ENCODE measurements around the gene SUMO2.
"Not testable (repeated sequence)": the region's sequence is repeated elsewhere in the genome, so short reads cannot be mapped to it uniquely, and the experiment has no call there.

The SUMO2 gene

DNA sequence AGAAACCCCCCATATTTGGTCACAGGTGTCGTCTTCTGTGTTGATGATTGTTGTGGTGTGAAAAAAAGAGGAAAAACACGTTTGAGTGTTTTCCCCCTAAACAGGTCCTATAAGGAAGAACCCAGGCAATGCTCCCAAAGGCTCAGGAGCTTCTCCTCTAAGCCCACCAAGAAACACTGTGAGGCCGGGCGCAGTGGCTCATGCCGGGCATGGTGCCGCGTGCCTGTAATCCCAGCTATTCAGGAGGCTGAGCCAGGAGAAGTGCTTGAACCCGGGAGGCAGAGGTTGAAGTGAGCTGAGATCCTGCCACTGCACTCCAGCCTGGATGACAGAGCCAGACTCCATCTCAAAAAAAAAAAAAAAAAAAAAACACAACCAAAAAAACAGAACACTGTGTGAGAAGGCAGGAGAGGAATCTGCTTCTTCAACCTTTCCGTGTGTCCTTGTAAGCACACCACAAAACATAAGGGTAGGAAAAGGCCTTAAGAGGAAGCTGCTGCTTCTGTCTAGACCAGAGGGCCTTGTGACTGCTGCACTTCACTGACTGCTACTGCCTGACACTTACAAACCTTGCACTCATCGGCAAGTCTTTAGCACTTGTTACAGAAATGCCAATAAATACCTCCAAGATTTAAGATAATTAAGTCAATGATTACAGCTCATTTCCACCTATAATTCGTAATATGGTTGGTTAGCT lies 37.8 kb downstream of the SUMO2 start:
- DNase-seq (ENCODE audit: low spot score) = no peak

DNA sequence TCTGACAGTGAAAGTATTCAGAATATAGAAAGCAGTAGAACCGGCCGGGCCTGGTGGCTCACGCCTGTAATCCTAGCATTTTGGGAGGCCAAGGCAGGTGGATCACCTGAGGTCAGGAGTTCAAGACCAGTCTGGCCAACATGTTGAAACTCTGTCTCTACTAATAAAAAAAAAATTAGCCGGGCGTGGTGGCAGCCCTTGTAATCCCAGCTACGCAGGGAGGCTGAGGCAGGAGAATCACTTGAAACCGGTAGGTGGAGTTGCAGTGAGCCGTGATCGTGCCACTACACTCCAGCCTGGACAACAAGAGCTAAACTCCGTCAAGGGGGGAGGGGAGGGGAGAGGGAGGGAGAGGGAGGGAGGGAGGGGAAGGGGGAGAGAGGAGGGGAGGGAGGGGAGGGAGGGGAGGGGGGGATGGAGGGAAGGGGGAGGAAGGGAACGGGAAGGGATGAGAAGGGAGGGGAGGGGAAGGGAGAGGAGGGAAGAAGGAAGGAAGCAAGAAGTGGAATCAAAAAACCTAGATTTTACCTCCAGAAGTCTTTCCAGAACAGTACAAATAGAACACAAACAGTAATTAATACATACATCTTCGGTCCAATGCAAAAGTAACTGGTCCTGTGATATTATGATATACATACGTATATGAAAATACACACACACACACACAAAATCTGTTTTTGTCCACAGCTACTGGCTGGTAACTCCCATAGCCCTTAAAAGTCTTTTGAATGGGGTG lies 40.4 kb downstream of the SUMO2 start:
- no peak for DNase-seq (ENCODE audit: low spot score)

DNA sequence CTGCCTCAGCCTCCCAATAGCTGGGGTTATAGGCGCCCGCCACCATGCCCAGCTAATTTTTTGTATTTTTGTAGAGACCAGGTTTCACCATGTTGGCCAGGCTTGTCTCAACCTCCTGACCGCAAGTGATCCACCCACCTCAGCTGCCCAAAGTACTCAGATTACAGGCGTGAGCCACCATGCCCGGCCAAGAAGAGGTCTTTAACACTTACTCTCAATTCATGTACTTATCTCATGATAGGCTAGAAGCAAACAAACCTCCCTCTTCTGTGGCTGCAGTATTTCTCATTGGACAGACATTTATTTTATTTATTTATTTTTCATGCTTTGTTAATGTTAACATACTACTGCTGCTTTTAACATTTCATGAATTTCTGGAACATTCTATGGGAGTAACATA lies 44.2 kb downstream of the SUMO2 start:
- DNase-seq (ENCODE audit: low spot score) = no peak

DNA sequence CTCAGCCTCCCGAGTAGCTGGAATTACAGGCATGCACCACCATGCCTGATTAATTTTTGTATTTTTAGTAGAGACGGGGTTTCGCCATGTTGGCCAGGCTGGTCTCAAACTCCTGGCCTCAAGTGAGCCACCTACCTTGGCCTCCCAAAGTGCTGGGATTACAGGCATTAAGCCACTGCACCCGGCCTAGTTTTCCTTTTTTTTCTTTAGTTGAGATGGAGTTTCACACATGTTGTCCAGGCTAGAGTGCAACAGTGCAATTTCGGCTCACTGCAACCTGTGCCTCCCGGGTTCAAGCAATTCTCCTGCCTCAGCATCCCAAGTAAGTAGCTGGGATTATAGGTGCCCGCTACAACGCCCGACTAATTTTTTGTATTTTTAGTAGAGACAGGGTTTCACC lies 45.0 kb downstream of the SUMO2 start:
- not testable (repeated sequence) for DNase-seq (ENCODE audit: low spot score)

DNA sequence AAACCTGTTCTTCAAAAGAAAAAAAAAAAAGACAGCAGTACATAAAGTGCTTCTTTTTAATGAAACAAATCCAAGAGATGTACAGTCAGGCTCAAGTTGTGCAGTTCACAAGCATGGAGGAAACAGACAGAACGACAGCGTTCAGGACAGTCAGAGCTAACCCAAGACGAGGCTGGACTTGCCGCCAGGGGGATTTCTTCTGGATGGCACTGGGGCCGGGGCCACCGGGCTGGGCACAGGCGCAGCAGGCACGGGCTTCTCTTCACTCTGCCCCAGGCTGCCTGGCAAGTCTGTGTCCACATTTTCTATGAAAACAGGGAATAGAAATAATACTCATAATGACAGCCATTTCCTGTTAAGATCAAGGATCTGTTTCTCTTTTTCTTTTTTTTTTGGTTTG lies 46.8 kb downstream of the SUMO2 start:
- no peak for DNase-seq (ENCODE audit: low spot score)

DNA sequence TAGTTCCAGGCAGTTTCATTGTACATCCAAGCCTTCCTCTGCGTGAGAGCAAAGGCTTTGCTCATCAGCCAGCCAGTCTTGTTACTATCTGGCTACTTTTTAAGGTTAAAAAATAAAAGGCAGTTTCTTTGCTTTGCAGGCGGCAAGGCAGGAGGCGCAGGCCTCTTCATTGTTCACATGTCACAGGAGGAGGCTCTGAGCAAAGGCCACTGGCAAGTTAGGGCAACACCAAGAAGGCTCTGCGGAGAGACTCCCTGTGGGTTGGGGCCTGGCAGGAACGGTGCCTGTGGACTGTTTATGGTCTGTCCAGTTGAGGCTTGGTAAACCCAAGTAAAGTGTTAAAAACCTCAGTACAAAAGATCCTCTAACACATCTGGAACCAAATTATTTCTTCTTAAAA lies 47.3 kb downstream of the SUMO2 start:
- no peak for DNase-seq (ENCODE audit: low spot score)

DNA sequence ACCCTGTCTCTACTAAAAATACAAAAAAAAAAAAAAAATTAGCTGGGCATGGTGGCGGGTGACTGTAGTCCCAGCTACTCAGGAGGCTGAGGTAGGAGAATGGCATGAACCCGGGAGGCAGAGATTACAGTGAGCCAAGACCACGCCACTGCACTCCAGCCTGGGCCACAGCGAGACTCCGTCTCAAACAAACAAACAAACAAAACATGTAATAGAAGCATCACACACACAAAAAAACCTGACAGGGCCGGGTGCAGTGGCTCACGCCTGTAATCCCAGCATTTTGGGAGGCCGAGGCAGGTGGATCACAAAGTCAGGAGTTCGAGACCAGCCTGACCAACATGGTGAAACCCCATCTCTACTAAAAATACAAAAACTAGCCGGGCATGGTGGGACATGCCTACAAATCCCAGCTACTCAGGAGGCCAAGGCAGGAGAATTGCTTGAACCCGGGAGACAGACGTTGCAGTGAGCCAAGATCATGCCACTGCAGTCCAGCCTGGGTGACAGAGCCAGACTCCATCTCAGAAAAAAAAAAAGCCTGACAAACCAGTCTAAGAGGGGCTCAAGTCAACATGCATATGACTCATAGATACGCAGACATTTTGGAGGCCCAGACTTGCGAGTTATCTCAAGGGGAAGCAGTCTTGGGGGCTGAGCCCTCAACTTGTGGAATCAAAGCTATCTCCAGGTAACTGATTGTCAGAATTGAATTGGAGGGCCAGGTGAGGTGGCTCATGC lies 49.0 kb downstream of the SUMO2 start:
- not testable (repeated sequence) for DNase-seq (ENCODE audit: low spot score)

DNA sequence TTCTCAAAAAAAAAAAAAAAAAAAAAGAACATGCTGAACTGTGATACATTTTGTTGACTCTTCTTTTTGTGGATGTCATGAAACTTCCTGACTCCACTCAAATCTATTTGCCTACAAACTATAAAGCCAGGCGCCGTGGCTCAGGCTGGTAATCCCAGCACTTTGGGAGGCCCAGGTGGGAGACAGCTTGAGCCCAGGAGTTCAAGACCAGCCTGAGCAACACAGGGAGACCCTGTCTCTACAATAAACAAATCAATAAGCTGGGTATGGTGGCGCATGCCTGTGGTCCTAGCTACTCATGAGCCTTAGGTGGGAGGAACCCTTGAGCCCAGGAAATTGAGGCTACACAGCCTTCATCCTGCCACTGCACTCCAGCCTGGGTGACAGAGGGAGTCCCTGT lies 49.8 kb downstream of the SUMO2 start:
- no peak for DNase-seq (ENCODE audit: low spot score)

DNA sequence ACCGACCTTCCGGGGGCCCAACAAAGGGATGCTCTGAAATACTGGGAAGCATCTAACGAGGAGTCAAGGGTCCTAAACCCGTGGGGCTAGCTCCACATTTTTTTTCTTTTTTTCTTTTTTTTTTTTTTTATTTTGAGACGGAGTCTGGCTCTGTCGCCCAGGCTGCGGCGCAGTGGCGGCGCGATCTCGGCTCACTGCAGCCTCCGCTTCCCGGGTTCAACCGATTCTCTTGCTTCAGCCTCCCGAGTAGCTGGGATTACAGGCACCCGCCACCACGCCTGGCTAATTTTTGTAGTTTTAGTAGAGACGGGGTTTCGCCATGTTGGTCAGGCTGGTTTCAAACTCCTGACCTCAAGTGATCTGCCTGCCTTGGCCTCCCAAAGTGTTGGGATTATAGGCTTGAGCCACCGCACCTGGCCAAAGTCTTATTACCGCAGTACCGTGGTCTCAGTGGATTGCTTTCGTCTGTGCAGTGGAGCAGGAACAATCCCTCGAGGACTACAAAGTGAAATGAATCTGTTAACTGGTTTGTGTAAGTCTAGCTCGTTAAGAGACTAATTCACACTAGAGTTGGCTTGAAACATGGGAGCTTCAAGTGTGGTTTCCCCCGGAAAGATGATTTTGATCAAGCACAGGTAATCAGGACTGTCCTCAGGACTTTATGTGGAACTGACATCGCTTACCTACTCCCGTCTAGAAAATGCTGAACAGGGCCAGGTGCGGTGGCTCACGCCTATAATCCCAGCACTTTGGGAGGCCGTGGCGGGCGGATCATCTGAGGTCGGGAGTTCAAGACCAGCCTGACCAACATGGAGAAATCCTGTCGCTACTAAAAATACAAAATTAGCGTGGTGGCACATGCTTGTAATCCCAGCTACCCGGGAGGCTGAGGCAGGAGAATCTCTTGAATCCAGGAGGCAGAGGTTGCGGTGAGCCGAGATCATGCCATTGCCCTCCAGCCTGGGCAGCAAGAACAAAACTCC lies 50.5 kb downstream of the SUMO2 start:
- not testable (repeated sequence) for DNase-seq (ENCODE audit: low spot score)

DNA sequence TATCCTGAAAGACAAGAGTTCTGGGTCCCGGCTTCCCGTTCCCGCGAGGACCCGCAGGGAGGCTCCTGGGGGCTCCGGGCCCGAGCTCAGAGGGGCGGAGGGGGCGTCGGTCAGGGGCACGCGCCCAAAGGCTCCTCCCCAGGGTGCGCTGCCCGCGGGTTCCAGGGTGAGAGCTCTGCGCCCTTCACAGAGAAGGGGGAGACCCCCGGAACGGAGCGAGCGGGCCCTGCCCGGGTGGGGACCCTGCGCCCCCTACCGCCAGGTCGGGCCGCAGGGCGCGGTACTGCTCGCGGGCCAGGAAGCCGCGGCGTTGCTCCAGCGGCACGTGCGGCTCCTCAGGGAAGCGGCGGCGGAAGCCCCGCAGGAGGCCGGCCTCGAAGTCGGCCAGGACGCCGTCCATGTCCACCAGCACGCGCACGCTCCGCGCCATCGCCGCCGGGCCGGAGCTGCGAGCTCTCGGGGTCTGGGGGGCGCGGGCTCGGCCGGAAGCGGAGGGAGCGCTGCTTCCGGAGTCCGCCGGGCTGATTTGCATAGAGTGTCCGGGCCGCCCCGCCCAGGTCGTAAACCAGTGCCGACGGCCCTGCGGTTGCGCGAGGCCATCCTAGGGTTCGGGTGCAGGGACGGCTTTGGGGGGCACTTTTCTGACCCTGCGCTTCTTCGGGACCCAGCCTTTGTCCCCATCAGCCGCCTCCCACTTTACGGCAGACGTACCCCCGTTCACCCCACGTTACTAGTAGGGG lies 51.3 kb downstream of the SUMO2 start, which contains the start of gene NT5C:
Gene NT5C, minus strand, starts transcription at position 465 of the 740 bp plus-strand sequence. Its CDS starts 35 bp downstream, at position 430.
- DNase-seq (ENCODE audit: low spot score) = peak; percentile 53

DNA sequence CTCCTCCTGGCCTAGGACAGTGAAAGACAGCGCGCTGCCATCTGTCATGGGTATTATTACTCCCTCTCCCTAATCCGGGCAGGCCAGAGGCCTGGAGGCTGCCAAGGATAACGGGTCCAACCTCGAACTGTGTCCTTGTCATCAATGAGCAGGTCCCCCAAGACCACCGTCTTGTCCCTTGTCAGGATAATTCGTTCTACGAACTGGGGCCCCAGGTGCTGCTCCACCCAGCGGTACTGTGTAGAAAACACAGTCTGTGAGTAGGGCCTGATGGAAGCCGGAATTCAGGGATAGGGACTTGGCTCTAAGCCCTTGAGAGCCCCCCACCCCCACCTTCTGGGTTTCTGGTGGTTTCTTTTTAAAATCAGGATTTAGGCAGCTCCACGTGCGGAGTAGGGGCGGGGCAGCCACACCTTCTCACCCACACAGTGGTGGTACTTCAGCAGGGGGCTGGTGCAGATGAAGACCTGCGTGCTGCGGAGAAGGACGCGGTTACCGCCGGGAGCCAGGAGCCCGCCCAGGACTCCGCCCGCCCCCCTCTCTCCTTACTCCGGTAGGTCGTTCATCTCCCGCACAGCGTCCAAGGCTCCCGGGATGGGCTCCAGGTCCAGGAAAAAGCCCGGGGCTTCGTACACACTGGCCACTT lies 52.0 kb downstream of the SUMO2 start:
- DNase-seq (ENCODE audit: low spot score) = peak; percentile 52

DNA sequence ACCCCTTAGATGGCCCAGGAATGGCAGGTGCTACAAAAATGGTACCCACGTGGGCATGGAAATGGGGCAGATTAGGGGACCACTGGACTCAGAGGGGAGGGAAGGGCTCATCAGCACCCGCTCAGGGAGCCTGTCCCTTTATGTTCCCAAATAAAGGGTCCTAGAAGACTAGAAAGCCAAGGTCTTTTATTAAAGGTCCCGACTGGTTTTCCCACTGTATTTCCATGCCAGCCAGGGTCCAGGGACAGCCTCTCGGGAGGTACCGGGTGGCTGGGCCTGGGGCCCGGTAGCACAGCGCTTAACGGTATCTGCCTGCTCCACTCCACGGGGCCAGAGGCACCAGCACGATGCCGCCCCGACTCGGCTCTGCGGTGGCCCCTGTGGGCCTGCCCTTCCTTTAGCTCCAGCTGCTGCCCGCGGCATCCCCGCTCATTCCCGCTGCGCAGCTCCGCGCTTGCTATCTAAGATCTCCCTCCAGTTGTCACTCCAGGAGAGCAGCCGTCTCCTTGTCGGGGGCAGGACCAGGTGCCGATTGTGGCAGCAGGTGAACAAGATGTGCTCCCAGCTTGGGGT lies 52.6 kb downstream of the SUMO2 start:
- no peak for DNase-seq (ENCODE audit: low spot score)

DNA sequence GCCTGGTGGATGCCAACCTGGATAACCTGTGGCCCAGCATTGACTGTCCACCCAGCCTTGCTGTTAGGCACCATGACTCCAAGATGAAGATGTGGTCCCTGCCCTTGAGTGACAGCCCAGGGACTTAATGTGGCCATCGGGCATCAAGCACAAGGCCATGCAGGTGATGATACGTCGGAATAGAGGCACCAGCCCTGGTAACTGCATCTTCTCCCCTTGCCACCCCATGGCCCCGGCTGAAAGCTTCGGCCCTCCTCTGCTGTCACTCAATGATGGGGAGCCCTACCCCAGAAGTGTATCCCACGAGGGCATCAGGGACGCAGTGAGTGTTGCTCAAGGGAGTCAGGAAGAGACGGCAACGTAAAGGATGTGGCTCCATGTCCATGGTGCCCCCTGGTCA lies 53.2 kb downstream of the SUMO2 start:
- DNase-seq (ENCODE audit: low spot score) = no peak

DNA sequence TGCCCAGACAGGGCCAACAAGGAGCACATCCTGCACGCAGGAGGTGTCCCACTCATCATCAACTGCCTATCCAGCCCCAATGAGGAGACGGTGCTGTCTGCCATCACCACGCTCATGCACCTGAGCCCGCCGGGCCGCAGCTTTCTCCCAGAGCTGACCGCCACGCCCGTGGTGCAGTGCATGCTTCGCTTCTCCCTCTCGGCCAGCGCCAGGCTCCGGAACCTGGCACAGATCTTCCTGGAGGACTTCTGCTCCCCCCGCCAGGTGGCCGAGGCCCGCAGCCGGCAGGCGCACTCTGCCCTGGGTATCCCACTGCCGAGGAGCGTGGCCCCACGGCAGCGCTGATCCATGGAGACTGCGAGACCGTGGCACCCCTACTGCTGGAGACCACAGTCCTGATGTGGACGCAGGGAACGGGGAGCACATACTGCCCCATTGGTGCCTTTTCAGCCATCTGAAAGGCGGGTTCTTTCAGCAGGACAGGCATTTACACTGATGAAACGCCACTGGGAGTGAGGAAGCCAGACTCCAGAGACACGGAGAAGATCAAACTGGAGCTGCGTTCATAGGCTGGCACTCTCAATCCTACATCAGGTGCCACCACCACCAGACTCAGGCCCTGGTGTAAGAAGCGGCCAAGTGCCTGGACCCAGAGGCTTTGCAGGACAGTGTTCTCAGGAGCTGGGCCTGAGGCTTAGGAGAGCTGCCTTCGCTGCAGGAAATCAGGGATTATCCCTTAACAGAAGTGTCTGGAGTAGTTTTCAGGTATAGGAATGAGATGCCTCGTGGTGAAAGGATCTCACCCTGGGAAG lies 53.9 kb downstream of the SUMO2 start:
- DNase-seq (ENCODE audit: low spot score) = no peak

DNA sequence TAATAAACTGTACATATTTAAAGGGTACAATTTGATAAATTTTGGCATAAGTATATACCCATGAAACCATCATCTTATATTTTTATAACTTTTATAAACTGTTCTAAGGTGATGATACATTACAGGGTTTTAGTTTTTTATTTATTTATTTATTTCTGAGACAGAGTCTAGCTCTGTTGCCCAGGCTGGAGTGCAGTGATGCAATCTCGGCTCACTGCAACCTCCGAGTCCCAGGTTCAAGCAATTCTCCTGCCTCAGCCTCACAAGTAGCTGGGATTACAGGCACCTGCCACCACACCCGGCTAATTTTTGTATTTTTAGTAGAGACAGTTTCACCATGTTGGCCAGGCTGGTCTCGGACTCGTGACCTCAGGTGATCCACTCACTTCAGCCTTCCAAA lies 54.8 kb downstream of the SUMO2 start:
- not testable (repeated sequence) for DNase-seq (ENCODE audit: low spot score)

DNA sequence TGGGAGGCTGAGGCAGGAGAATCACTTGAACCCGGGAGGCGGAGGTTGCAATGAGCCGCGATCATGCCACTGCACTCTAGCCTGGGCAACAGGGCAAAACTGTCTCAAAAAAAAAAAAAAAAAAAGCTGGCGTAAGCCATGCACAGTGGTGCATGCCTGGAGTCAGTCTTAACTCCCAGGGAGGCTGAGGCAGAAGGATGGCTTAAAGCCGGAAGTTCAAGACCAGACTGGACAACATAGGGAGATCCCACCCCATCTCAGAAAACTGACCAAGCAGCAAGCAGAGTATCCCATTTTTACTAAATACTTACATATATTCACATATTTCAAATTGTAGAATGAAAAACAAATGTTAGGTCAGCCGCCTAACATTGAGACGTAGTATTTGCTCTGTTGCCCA lies 55.8 kb downstream of the SUMO2 start:
- no peak for DNase-seq (ENCODE audit: low spot score)

DNA sequence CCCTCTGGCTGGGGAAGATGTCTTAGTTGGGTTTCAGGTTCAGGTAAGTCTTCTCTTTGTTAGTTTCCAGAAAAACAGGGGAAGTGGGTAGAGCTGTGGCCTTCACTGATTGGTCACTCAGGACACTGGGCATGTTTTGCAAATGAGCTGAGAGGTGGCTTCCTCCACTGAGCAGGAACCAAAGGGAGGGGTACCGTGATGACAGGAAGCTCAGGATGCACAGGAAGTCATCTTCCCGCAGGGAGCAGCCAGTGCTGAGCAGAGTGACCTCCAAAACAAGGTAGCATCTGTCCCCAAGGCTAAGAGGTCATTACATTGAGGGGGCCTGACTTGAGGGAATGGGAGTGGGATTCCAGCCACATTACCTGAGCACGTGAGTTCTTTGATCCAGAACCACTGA lies 56.8 kb downstream of the SUMO2 start:
- DNase-seq (ENCODE audit: low spot score) = no peak

DNA sequence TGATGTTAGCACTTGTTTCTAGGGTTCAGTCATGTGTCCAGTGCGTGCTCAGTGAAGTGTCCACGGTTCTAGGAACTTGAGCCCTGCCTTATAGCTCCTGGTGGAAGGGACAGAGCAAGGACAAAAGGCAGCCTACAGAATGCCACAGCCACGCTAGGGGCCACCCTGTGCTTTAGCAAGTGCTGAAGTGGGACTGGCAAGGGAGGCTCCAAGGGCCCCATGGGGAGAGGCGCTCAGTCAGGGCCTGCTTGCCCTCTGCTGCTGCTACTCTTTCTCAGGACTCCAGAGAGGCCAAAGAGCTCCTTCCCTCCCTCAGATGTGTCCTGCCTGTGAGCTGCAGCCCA lies 58.0 kb downstream of the SUMO2 start:
- DNase-seq (ENCODE audit: low spot score) = no peak

DNA sequence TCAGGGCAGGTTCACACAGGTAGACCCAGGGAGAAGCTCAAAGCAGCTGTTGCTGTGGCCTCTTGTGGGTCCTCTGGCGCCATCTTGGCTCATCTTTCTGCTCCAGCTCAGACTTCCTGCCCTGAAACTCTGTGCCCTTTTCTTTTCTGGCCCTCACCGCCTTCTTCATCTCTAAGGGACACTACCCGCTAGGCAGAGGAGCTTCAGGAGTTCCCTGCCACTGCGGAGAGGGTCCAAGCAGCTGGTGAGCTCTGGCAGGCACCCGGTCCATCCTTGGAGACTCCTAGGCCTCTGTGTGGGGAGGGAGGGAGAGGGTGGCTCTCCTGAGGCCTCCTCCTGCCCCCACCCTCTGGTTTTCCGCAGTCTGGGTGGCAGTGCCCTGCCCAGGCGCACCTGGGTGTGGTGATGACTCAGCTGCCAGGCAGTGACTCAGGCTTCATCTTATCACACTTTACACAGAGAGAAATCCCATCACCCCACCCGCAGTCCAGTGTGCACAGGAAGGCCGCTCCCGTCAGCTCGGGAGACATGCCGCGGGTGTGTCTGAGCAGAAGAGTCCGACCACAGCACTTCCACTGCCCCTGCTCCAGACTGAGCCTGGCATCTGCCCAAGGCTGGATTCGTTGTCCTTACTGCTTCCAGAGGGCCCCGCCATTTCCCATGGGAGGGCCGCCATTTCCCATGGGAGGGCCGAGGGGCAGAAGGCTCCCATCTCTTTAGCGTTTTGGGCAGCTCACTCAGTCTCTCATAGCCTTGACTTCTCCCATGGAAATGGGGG lies 58.5 kb downstream of the SUMO2 start:
- DNase-seq (ENCODE audit: low spot score) = peak; percentile 78

Measured in CD4-positive, alpha-beta T cell treated with Interleukin-15 for 4 hours (primary cell).